Renal pelvis (tissue), 12 donors: ENCODE data around the gene RPL21. TPM values are rescaled to one million over a fixed set of nuclear protein-coding genes. Genes with fewer than 3 reads are reported as not detected.
"Not testable (repeated sequence)": the region's sequence is repeated elsewhere in the genome, so short reads cannot be mapped to it uniquely, and the experiment has no call there.

Experiments
- DNase-seq: peaks from one replicate; pipeline ENCODE4 v3.0.0-alpha.2; 2013
- long read RNA-seq, 16 experiments: transcript quantifications; one replicate each; lab custom pipeline, GENCODE V29; 2026
- polyA plus RNA-seq, 3 donors: library from polyadenylated mRNA; unstranded; fragments of 120-200 nt; gene quantifications; one replicate each; pipeline ENCODE4 v1.2.1, GENCODE V29; 2013; ENCODE audit not compliant: insufficient read length in 3 of 3

The RPL21 gene
- 100 to 1,000 TPM; 641 to 960 (median 897) TPM for polyA plus RNA-seq
- long read RNA-seq, donor 1, transcript RPL21-201 (6 exons, 616 nt) = minor isoform, 5 of 34 reads
- long read RNA-seq, donor 1, transcript RPL21-202 (6 exons, 815 nt) = major isoform, 22 of 34 reads
- long read RNA-seq, donor 1, partial matches to known transcripts = 0 of 34 reads
- long read RNA-seq, donor 1, other reads (novel, unspliced or antisense) = 0 of 34 reads
- long read RNA-seq, donor 2, transcript RPL21-209 (3 exons, 675 nt) = minor isoform, 5 of 51 reads
- long read RNA-seq, donor 2, transcript RPL21-202 (6 exons, 815 nt) = major isoform, 38 of 51 reads
- long read RNA-seq, donor 2, partial matches to known transcripts = 0 of 51 reads
- long read RNA-seq, donor 2, other reads (novel, unspliced or antisense) = 0 of 51 reads
- long read RNA-seq, donor 3, transcript RPL21-204 (6 exons, 641 nt) = minor isoform, 7 of 58 reads
- long read RNA-seq, donor 3, transcript RPL21-202 (6 exons, 815 nt) = major isoform, 25 of 58 reads
- long read RNA-seq, donor 3, transcript RPL21-203 (6 exons, 806 nt) = minor isoform, 7 of 58 reads
- long read RNA-seq, donor 3, partial matches to known transcripts = 11 of 58 reads
- long read RNA-seq, donor 3, other reads (novel, unspliced or antisense) = 0 of 58 reads
- long read RNA-seq, donor 4, transcript RPL21-201 (6 exons, 616 nt) = minor isoform, 10 of 60 reads
- long read RNA-seq, donor 4, transcript RPL21-209 (3 exons, 675 nt) = minor isoform, 7 of 60 reads
- long read RNA-seq, donor 4, transcript RPL21-202 (6 exons, 815 nt) = major isoform, 37 of 60 reads
- long read RNA-seq, donor 4, partial matches to known transcripts = 0 of 60 reads
- long read RNA-seq, donor 4, other reads (novel, unspliced or antisense) = 0 of 60 reads
- long read RNA-seq, donor 5, transcript RPL21-202 (6 exons, 815 nt) = major isoform, 22 of 30 reads
- long read RNA-seq, donor 5, partial matches to known transcripts = 0 of 30 reads
- long read RNA-seq, donor 5, other reads (novel, unspliced or antisense) = 0 of 30 reads
- long read RNA-seq, donor 6, transcript RPL21-209 (3 exons, 675 nt) = minor isoform, 9 of 49 reads
- long read RNA-seq, donor 6, transcript RPL21-202 (6 exons, 815 nt) = major isoform, 23 of 49 reads
- long read RNA-seq, donor 6, partial matches to known transcripts = 8 of 49 reads
- long read RNA-seq, donor 6, other reads (novel, unspliced or antisense) = 0 of 49 reads
- long read RNA-seq, donor 7, transcript RPL21-202 (6 exons, 815 nt) = major isoform, 35 of 55 reads
- long read RNA-seq, donor 7, transcript RPL21-201 (6 exons, 616 nt) = minor isoform, 6 of 55 reads
- long read RNA-seq, donor 7, partial matches to known transcripts = 6 of 55 reads
- long read RNA-seq, donor 7, other reads (novel, unspliced or antisense) = 0 of 55 reads
- long read RNA-seq, donor 8, transcript RPL21-202 (6 exons, 815 nt) = major isoform, 11 of 18 reads
- long read RNA-seq, donor 8, partial matches to known transcripts = 0 of 18 reads
- long read RNA-seq, donor 8, other reads (novel, unspliced or antisense) = 0 of 18 reads
- long read RNA-seq, donor 9, transcript RPL21-201 (6 exons, 616 nt) = minor isoform, 8 of 46 reads
- long read RNA-seq, donor 9, transcript RPL21-202 (6 exons, 815 nt) = major isoform, 30 of 46 reads
- long read RNA-seq, donor 9, partial matches to known transcripts = 0 of 46 reads
- long read RNA-seq, donor 9, other reads (novel, unspliced or antisense) = 0 of 46 reads
- long read RNA-seq, donor 10, transcript RPL21-202 (6 exons, 815 nt) = major isoform, 31 of 41 reads
- long read RNA-seq, donor 10, transcript RPL21-201 (6 exons, 616 nt) = minor isoform, 6 of 41 reads
- long read RNA-seq, donor 10, partial matches to known transcripts = 0 of 41 reads
- long read RNA-seq, donor 10, other reads (novel, unspliced or antisense) = 0 of 41 reads
- long read RNA-seq, donor 11, transcript RPL21-202 (6 exons, 815 nt) = major isoform, 21 of 26 reads
- long read RNA-seq, donor 11, partial matches to known transcripts = 0 of 26 reads
- long read RNA-seq, donor 11, other reads (novel, unspliced or antisense) = 0 of 26 reads
- long read RNA-seq, donor 12, transcript RPL21-201 (6 exons, 616 nt) = minor isoform, 8 of 58 reads
- long read RNA-seq, donor 12, transcript RPL21-209 (3 exons, 675 nt) = minor isoform, 5 of 58 reads
- long read RNA-seq, donor 12, transcript RPL21-202 (6 exons, 815 nt) = major isoform, 32 of 58 reads
- long read RNA-seq, donor 12, partial matches to known transcripts = 5 of 58 reads
- long read RNA-seq, donor 12, other reads (novel, unspliced or antisense) = 0 of 58 reads
- long read RNA-seq, donor 13, transcript RPL21-209 (3 exons, 675 nt) = minor isoform, 6 of 50 reads
- long read RNA-seq, donor 13, transcript RPL21-202 (6 exons, 815 nt) = major isoform, 31 of 50 reads
- long read RNA-seq, donor 13, partial matches to known transcripts = 7 of 50 reads
- long read RNA-seq, donor 13, other reads (novel, unspliced or antisense) = 0 of 50 reads
- long read RNA-seq, donor 14 = 0 reads
- long read RNA-seq, donor 15, transcript RPL21-209 (3 exons, 675 nt) = minor isoform, 7 of 64 reads
- long read RNA-seq, donor 15, transcript RPL21-201 (6 exons, 616 nt) = minor isoform, 6 of 64 reads
- long read RNA-seq, donor 15, transcript RPL21-202 (6 exons, 815 nt) = major isoform, 44 of 64 reads
- long read RNA-seq, donor 15, partial matches to known transcripts = 0 of 64 reads
- long read RNA-seq, donor 15, other reads (novel, unspliced or antisense) = 0 of 64 reads
- long read RNA-seq, donor 16, transcript RPL21-202 (6 exons, 815 nt) = major isoform, 41 of 54 reads
- long read RNA-seq, donor 16, transcript RPL21-209 (3 exons, 675 nt) = minor isoform, 6 of 54 reads
- long read RNA-seq, donor 16, partial matches to known transcripts = 0 of 54 reads
- long read RNA-seq, donor 16, other reads (novel, unspliced or antisense) = 0 of 54 reads

DNA sequence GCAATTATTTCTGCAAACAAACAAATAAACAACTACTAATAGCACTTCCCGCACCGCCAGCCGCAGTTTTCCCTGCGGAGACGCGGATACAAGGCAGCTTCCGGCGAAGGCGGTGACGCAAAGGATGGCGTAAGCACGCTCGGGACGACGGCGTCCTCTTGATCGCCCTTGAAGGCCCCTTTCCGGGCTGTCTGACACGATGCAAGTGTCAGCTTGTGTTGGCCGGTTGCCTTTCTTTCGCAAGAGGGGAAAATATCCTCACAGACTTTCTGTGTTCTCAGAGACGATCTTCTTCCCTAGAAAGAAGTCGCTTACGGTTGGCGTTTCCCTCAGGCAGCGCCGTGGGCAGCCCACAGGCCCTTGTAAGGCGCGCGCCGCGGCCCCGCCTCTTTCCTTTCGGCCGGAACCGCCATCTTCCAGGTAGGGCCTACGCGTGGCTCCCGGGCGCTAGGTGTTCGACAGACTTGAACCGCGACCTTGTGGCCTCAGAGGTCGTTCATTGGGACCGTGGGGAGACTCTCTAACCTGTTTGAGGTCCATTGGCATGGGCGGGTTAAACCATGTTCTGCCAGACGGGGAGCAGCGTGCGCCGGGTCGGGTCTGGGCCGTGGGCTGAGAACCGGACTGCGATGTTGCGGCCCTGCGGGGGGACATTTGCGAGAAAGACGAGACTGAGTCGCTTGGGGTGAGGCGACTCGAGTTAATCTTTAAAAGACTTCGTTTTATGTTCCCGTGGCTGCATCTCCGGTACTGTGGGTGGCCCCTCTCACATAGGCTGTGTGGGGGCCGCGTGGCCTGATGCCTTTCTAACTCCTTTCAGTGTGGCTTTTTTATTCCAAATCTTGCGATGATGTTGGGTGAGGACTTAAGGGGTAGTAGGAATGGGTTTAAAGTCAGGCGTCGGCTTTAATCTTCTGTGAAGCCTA lies at the start of gene RPL21:
TSS of gene RPL21 (plus strand) at position 393 of the 926 bp plus-strand sequence. CDS start 2,219 bp downstream, outside the sequence.
- peak; percentile 97 for DNase-seq

DNA sequence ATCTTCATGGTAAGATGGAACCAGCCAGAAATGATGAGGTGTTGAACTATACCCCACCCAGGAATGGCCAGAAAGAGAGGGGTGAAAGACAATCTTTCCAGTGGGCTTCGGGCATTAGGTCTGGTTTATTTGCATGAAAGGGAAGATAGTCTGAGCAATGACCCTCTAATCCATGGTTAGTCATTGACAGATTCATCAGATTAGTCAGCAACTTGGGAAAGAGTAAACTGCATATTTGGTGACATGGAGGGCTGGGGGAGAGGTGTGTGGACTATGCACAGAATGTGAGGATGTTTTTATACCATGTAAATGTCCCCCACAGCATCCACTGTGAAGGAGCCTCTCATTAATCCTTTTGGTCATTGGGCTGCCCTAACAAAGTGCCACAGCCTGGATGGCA lies 49.7 kb upstream of the RPL21 start:
- DNase-seq = no peak

DNA sequence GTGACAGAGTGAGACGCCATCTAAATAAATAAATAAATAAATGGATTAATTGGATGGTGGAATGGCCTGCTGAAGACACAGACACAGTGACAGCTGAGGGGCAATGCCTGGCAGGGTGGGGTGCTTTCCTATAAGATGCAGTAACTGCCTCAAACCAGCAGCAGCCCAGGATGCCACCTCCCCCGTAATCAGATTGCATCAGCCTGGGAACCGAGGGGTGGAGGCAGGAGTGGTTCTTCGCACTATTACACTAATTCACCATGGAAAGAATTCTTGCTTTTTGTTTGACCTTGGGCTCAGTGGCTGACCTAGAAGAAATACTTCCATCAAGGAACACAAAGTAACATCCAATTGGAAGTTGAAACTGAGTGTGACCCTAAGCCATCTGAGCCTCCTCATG lies 48.2 kb upstream of the RPL21 start:
- no peak for DNase-seq

DNA sequence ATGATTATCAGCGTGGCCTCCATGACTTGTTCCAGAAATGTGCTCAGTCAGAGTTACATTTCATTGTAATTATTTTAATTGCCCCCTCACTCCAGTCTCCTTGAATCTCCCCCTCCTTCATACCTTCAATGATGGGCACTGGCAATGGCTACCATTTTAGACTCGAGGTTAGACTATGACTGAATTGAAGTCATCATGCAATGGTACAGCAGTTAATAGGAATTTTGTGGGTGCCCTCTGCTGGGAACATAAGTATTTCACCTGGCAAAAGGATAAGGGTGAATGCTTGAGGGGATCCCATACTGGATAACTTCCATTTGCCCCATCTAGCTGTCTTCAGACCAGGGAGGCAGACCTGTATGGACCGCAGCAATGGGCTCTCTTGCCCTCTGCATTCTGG lies 47.5 kb upstream of the RPL21 start:
- no peak for DNase-seq

GRCh38 chr13:27208514-27208913 lies 42.8 kb upstream of the RPL21 start:
- DNase-seq = no peak

DNA sequence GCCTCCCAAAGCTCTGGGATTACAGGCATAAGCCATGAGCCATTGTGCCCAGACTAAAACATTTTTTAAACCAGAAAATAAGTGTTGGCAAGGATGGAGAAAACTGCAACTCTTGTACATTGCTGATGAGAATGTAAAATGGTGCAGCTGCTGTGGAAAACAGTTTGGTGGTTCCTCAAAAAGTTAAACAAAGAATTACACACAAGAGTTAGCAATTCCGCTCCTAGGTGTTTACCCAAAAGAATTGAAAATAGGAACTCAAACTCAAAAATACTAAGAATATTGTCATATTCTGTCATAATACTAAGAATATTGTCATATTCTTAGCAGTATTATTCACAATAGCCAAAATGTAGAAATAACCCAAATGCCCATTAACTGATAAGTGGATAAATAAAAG lies 40.1 kb upstream of the RPL21 start:
- no peak for DNase-seq

DNA sequence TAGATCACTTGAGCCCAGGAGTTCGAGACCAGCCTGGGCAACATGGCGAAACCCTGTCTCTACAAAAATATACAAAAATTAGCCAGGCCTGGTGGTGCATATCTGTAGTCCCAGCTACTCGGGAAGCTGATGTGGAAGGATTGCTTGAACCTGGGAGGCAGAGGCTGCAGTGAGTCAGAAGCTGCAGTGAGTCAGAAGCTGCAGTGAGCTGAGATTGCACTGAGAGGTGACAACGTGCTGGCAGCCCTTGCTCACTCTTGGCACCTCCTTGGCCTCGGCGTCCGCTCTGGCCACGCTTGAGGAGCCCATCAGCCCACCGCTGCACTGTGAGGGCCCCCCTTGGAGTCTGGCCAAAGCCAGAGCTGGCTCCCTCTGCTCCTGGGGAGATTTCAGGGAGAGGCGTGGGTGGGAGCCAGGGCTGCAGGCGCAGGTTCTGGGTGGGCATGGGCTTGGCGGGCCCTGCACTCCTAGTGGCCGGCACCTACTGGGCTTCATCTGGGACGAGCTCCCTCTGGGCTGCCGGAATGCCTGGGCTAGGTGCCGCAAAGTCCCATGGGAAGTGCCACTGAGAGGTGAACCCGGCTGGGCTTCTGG lies 39.5 kb upstream of the RPL21 start:
- no peak for DNase-seq

GRCh38 chr13:27213386-27213785 lies 38.0 kb upstream of the RPL21 start:
- not testable (repeated sequence) for DNase-seq

DNA sequence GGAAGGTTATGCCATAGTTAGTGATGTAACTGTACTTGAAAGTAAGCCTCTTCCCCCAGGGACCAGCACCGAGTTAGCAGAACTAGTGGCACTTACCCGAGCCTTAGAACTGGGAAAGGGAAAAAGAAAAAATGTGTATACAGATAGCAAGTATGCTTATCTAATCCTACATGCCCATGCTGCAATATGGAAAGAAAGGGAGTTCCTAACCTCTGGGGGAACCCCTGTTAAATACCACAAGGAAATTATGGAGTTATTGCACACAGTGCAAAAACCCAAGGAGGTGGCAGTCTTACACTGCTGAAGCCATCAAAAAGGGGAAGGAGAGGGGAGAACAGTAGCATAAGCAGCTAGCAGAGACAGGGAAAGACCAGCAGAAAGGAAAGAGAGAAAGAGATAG lies 33.6 kb upstream of the RPL21 start:
- DNase-seq = not testable (repeated sequence)

DNA sequence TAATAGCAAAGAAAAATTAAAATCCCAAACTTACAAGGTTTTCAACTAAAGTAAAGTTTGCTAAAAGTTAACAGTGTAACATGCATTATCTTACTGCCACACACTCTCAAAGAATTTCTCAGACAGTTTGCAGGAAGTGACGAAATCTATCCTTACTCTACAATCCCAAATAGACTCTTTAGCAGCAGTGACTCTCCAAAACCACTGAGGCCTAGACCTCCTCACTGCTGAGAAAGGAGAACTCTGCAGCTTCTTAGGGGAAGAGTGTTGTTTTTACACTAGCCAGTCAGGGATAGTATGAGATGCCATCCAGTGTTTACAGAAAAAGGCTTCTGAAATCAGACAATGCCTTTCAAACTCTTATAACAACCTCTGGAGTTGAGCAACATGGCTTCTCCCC lies 32.5 kb upstream of the RPL21 start:
- DNase-seq = not testable (repeated sequence)

DNA sequence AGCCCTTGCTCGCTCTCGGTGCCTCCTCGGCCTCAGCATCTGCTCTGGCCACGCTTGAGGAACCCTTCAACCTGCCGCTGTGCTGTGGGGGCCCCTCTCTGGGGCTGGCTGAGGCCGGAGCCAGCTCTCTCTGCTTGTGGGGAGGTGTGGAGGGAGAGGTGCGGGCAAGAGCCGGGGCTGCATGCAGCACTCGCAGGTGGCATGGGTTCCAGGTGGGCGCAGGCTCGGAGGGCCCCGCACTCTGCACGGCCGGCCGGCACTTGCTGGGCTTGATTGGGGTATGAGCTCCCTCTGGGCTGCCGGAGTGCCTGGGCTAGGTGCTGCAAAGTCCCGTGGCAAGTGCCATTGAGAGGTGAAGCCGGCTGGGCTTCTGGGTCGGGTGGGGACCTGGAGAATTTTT lies 31.7 kb upstream of the RPL21 start:
- DNase-seq = no peak

GRCh38 chr13:27222100-27222499 lies 29.3 kb upstream of the RPL21 start:
- DNase-seq = not testable (repeated sequence)

DNA sequence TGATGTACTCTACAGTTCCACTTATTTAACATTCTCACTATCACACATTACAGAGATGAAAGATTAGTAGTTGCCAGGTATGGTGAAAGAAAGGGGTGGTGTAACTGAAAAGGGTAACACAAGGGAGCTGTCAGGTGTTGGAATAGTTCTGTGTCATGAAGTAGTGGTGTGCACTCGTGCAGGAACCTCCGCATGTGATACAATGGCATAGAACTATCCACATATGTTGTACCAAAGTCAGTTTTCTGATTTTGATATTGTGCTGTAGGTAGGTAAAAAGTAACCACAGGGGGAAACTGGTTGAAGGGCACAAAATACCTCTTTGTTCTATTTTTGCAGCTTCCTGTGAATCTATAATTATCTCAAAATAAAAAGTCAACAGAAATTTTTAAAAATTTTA lies 24.4 kb upstream of the RPL21 start:
- no peak for DNase-seq

DNA sequence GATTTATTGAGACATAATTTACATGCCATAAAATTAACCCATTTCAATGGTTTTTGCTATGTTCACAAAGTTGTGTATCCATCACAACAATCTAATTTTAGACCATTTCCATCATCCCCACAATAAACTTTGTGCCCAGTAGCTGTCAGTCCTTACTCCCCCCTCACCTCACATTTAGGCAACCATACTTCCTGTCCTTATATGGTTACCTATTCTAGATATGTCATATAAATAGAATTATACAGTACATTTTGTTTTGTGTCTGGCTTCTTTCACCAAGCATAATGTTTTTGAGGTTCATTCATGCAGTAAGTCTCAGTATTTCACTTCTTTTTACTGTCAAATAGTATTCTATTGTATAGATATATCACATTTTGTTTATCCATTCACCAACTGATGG lies 23.2 kb upstream of the RPL21 start:
- no peak for DNase-seq

DNA sequence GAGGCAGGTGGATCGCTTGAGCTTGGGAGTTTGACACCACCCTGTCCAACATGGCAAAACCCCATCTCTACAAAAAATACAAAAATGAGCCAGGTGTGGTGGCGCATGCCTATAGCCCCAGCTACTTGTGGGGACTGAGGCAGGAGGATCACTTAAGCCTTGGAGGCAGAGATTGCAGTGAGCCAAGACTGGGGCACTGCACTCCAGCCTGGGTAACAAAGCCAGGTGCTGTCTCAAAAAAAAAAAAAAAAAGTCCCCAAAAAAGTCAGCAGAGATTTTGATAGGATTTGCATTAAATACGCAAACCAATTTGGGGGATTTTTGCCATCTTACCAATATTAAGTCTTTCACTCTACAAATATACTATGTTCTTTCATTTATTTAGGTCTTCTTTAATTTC lies 21.7 kb upstream of the RPL21 start:
- no peak for DNase-seq

GRCh38 chr13:27233964-27234363 lies 17.4 kb upstream of the RPL21 start:
- DNase-seq = no peak

DNA sequence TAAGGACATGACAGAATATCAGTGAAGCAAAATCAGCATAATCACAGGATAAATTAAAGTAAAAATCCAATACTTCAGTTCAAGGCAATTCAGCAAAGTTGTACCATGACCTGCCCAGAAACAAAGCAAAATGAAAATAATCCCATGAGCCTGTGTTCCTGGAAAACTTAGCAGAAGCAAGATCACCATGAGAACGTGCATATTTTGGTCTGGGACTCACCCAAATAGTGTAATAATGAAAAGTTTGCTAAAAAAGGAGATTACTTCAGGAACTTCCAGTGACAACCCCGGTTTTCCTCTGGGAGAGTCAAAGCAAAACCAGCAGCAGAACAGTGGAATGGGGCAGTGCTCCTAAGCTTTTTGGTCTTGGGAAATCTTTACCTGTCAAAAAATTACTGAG lies 14.9 kb upstream of the RPL21 start:
- no peak for DNase-seq
